Amygdala (tissue), 56 donors: ENCODE results near the gene ERVMER34-1.

Source experiments
- DNase-seq, 56 donors: peaks; one replicate each; lab custom pipeline; 2025; lab: John Stamatoyannopoulos, UW

The ERVMER34-1 gene, protein sequence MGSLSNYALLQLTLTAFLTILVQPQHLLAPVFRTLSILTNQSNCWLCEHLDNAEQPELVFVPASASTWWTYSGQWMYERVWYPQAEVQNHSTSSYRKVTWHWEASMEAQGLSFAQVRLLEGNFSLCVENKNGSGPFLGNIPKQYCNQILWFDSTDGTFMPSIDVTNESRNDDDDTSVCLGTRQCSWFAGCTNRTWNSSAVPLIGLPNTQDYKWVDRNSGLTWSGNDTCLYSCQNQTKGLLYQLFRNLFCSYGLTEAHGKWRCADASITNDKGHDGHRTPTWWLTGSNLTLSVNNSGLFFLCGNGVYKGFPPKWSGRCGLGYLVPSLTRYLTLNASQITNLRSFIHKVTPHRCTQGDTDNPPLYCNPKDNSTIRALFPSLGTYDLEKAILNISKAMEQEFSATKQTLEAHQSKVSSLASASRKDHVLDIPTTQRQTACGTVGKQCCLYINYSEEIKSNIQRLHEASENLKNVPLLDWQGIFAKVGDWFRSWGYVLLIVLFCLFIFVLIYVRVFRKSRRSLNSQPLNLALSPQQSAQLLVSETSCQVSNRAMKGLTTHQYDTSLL

DNA sequence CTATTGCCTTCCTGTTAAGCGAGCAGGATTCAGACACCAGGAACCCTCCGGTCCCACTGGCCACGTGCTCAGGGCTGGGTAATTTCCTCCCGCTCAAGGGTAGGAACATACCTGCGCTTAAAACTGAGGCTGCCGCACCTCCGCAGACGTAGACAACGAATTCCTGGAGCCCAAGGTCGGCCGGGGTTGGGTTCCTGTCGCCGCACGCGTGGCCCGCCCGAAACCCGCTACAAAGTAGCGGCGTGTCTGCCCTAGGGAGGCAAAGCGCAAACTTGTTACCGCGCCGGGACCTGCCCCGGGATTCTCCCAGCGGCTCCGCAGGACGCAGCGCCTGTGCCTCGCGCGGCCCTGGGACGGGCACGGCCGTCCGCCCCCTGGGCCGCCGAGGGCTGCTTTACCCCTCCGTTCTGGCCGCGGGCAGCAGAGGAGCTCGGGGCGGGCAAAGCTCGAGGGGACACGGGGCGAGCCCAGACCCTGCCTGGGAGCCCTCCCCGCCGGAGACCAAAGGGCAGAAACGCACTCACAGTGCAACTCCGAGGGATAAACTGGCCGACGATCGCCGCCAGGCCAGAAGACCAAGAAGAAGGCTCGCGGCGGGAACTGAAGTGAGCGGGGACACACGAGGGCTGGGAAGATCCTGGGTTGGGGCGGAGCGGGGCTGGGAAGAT, at the start of gene ERVMER34-1:
Gene ERVMER34-1 (minus strand): TSS at position 607 of the 668 bp plus-strand sequence. CDS start 5,905 bp downstream, outside the sequence.
- DNase-seq, result peak in 2 of 56 donors; percentile 9 to 12

GRCh38 chr4:52799813-52800212, 48.6 kb upstream of the ERVMER34-1 start:
- DNase-seq, result no peak

- DNase-seq, result no peak
Measured at GRCh38 chr4:52795533-52795932, 44.3 kb upstream of the ERVMER34-1 start.

DNA sequence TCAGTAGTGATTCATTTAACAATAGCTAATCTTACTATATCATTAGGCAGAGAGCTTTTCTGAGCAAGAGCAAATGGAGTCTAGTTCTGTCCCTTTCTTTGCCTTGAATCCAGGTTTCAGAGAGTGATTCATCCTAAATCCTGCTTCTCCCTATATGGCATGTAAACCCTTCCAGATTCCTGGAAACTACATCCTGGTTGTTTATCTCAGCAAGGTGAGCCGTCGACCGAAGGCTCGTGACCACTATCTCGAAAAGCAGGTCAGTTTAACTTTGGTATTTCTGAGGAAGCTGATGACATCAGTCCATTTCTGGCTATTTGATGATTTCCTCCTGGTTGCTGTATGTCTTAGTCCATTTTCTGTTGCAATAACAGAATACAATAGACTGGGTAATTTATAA, 40.7 kb upstream of the ERVMER34-1 start:
- no peak for DNase-seq

DNA sequence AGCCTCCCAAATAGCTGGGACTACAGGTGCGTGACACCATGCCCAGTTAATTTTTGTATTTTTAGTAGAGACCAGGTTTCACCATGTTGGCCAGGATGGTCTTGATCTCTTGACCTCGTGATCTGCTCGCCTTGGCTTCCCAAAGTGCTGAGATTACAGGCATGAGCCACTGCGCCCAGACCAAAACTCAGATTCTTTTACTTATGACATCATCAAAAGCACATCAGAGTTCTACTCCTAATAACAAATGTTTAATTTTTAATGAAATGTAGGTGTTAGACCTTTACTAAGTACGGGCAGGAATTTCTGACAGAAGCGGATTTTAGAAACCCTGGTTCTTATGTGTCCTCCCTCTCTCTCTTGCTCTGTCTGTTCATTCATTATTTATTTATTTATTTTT, 38.5 kb upstream of the ERVMER34-1 start:
- DNase-seq, result no peak

GRCh38 chr4:52788806-52789205, 37.6 kb upstream of the ERVMER34-1 start:
- no peak for DNase-seq

DNA sequence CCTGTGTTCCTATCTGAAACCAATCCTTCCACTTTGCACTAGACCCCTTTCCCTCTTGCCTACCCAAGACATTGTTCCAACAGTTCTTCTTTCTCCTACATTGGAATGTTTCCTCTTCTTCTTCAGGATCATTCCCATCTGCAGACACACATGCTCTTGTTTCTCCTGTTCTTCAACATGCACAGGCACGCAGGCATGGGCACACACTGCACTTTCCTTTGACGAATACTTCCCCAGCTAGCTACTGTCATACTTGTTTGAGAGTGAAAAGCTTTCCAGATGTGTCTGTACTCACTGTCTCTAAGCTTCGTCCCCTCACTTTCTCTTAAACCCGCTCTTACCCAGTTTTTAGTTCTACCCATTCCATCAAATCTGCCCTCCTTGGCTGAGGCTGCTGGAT, 31.8 kb upstream of the ERVMER34-1 start:
- no peak for DNase-seq

GRCh38 chr4:52780617-52781354, 29.6 kb upstream of the ERVMER34-1 start:
- no peak for DNase-seq

- DNase-seq, result peak in 1 of 56 donors; percentile 4
Measured at GRCh38 chr4:52780206-52780605, 29.0 kb upstream of the ERVMER34-1 start.

- DNase-seq, result peak in 3 of 56 donors; percentile 0 to 3 (median 1)
Measured at GRCh38 chr4:52760256-52760655, 9.0 kb upstream of the ERVMER34-1 start.

GRCh38 chr4:52755426-52755825, 4.2 kb upstream of the ERVMER34-1 start:
- DNase-seq, result no peak

DNA sequence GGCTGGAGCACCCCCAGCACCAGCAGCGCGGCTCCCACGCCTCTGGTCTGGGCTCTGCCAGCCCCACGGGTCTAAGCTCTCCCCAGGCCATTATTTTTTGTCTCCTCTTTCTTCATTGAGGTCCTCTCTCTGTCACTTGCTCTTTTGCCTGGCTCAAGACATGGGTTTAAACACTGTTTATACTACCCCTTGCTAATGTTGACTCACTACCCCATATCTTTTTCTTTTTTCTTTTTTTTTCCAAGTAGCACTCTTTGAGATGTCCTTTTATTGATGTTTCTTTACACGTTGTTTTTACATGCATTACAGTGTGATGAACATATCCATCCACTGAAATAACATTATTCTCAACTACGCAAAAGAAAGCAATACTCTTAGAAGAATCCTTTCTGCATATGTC, 1.7 kb upstream of the ERVMER34-1 start:
- DNase-seq, result no peak

DNA sequence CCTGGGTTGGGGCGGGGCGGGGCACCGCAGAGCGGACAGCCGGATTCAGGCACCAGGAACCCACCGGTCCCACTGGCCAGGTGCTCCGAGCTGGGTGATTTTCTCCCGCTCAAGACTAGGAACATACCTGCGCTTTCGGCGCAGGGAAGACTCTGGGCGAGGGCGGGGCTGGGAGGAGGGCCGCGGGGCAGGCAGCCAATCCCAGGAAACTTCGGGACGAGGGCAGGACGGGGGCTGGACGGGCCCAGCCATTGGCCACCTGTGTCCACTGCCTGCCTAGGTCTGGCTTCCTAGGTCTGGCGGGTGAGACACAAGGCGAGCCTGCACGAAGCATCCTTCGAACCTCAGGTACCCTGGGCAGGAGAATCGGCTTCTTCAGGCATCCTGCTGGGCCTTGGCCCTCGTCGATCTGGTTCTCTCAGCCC, 274 bp upstream of the ERVMER34-1 start:
- DNase-seq, result peak in 9 of 56 donors; percentile 4 to 27 (median 11)

- DNase-seq, result no peak
Measured at GRCh38 chr4:52750213-52750612, 1.0 kb downstream of the ERVMER34-1 start.

- no peak for DNase-seq
Measured at GRCh38 chr4:52748432-52748831, 2.8 kb downstream of the ERVMER34-1 start.

GRCh38 chr4:52744588-52744987, 6.6 kb downstream of the ERVMER34-1 start:
- no peak for DNase-seq

DNA sequence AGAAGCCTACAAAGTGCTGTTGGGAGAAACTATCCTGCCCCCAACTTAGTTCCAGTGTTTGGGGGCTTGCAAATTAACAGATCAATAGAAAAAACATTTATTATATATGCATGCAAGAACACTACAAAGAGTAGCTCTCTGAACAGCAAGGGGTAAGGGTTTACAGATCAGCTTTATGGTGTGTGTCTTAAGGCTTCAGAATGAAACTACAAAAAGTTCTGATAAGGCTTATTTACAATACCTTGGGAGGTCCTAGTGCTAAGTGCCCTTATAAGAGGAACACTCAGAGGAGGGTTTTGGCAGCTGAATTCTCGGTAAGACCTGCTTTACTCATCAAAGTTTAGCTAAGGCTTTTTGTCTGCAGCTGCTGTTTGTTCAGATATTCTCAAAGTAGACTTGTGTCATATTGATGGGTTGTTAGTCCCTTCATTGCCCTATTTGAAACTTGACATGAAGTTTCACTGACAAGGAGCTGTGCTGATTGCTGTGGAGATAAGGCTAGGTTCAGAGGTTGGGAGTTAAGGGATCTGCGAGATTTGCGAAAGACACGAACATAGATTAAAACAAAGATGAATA, 7.7 kb downstream of the ERVMER34-1 start:
- no peak for DNase-seq

DNA sequence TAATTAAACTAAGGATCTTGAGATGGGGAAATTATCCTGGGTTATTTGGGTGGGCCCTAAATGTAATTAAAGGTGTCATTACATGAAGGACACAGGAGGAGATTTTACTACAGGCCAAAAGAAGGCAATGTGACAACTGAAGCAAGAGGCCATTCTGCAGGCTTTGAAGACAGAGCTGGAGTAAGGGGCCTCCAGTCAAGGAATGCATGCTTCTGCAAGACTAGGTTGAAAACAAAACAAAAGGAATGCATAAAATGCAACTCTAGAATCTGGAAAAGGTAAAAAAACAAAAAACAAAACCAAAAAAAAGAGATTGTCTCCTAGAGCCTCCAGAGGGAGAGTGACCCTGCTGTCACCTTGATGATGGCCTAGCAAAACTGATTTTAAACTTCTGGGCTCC, 21.6 kb downstream of the ERVMER34-1 start:
- DNase-seq, result no peak

- DNase-seq, result no peak
Measured at GRCh38 chr4:52728691-52729240, 22.5 kb downstream of the ERVMER34-1 start.
